Right forelimb (tissue), 1 donor: ENCODE measurements around the gene MARF1.
"Not testable (repeated sequence)": the region's sequence is repeated elsewhere in the genome, so short reads cannot be mapped to it uniquely, and the experiment has no call there.

ENCODE experiments used
- DNase-seq: peaks from one replicate; pipeline ENCODE4 v3.0.0-alpha.2; 2018

MARF1 gene

DNA sequence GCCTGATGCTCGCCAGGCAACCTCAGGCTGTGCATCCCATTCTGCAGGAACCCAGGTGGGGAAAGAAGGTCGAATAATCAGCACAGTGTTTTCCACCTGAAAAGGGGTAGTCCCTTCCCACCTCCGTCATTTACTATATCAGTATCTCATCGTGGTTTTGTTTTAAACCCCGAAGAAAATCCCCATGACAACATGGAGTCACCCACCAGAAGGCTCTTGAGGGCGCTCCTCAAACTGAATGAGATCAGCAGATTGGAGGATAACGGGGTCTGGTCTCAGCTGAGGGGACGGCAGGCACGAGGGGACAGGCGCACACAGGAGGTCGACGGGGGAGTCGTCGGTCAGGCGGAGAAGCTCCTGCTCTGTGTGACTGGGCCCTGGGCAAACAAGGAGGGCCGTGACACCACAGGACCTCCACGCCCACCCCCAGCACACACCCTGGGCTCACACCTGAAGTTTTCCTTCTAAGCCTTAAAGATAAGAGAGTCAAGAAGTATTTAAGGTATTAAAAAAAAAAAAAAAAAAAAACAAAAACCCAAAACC is 44.2 kb downstream of the MARF1 start:
- no peak for DNase-seq

DNA sequence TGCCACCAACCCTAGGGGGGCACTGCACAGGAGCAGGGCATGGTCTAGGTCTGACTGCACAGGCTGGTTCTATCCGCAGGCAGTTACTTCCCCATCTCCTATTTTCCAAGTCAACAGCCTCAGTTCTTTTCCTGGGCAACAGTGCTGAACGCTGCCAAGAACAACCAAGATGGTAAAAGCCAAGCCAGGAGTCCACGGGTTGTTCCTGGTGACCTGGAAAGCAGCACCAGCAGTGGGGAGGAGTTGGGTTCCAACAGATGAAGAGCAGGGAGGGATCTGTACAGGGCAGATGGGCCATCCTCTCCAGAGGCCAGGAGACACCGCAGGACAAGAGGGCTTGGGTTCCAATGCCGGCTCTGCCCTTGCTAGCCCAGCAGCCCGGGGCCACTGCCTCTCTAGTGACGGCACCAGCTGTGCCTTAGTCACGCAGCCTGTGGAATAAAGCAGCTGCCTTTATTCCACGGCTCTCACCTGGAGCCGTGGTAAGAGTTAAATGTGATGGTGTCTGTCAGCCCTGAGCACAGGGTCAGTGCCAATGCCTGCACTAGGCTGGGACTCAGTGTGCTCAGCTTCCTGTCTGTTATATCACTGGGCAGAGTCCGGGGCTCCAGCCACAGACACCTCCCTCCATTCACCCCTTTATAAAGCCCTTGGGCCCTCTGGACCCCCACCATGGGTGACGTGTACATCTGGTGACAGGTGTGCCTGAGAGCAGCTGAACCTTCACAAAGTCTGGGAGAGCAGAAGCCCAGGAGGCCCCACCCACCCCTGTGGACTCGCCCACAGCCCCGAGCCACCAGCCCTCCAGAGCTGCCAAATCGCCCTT is 44.9 kb downstream of the MARF1 start:
- no peak for DNase-seq

DNA sequence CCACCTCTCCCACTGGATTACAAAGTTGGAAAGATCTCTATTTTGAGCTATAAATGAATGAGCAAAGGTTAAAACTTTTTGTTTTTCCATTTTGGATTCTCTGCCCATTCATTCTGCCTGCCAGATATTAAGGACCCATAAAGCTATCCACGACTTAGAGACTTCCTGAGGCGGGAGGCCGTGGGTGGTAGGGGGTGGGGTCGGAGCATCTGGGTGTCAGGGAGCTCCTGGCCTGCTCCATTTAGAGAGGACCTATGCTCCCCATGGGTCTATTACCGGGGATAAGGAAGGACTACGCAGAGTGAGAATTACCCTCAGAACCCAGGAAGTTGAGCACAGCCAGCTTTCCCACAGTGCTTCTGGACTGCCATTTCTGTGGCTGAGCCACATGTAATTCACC is 45.8 kb downstream of the MARF1 start:
- DNase-seq, result no peak

DNA sequence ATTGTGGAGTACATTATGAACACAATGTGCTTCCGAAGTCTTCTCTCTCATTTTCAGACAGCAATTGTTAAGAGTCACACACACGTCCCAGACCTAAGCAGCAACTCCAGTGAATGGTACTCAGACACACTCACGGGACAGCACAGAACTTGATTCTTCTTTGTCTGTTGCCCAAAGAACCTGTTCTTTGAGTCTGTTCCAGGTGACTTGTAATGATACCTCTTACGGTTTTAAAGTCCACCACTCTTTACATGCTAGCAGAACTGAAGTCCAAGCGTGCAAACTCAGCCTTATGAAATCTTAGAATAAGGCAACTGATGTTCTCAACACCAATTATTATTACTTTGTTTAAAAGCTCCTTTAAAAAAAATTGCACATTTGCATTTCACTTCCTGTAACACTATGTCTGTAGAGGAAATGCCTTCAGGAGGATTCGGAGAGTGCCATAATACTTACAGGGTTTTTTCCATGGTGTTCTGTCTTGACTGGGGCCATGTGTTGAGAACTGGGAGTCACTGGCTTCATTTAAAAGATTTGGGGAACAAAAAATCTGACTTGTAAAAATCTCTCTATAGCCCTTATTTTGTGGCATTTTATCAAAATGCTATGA is 48.1 kb downstream of the MARF1 start:
- DNase-seq, result no peak

DNA sequence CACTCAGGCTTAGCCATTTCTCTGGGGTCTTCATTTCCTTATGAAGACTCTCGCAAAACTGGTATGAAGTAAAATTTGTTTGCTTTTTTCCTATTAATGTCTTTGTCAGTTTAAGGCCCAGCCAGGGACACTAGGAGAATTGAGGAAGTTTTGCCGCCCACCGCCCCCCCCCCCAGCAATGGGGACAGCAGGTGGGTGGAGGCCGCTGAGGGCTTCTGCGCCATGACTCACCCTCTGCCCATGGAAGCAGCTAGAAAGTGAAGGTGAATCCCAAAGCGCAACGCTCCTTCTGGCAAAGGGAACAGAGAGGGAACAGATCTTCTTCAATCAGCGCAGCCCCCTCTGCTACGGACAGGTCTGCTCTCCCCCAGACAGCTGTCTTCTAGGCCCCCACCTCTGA is 49.7 kb downstream of the MARF1 start:
- DNase-seq, result no peak

DNA sequence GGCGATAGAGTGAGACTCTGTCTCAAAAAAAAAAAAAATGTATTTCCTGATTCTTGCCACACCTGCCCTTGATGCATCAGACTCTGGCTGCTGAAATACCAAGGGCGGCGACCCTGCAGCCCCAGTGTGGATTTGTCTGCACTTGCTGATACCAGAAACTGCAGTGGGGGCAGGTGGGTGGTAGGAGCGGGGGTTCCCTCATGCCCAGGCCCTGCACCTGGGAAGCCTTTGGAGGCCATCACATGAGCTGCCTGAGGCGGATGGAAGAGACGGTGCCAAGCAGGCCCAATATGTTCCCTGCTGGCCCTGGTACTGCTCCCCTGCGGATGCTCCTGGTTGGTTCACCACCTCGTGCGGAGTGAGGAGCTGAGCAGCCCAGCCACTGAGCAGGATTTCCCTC is 50.6 kb downstream of the MARF1 start:
- DNase-seq, result no peak

DNA sequence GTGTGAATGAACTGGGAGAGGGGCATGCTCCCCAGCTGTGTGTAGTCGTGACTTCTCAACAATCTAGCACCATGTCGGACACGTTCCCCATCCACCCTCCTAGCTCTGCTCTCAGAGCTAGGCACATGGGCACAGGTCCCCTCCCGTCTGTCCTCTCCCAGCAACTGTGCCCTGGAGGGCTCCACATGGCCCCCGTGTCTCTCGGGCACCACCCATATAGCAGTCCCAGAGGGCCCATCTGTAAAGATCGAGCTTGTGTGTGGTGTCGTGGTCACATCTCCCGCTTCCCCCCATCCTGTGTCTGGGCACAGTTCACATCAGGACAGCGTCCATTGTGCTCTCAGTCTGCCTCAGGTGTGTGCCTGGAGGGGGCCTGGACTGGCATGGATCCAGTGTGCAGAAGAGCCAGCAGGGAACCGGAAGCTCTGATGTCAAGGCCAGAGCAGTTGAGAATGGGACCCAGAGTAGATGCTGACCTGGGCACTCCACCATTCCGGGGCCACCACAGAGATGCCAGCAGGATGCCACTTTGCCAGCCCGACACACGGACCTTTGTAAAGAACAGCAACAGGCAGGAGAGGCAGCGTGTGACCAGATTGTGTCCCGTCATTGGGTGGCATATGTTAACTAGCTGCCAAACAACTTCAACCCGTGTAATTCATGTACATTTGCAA is 55.7 kb downstream of the MARF1 start:
- no peak for DNase-seq

DNA sequence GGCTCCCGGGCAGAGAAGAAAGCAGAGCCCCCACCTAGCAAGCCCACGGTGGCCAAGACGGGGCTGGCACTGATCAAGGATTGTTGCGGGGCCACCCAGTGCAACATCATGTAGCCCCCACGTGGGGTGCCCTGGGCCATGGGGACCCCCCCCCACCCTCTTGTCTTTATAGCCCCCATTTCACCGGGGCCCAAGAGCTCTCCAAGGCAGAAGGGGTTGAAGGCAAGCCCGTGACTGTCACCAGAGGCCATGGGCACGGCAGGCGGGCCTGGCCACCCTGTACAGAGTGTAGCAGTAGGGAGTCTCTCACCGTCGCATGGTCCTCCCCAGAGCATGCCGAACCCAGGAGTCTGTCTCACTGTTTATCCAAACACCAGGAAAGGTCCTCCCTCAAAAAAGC is 56.2 kb downstream of the MARF1 start:
- DNase-seq, result no peak

DNA sequence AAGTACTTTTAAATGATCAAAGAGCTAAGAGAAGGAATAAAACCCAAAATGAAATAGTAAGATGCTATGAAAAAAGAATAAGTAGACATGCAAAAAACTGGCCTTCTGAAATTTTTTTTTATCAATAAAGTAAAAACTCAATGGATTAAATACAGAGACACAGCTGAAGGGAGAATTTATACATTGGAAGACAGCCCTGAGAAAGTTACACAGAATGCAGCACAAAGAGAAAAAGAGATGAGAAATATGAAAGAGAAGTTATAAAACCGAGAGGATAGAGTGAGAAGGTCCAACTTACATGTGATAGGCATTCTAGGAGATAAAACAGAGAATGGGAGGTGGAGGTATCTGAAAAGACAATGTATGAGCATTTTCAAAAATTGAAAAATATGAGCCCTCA is 57.0 kb downstream of the MARF1 start:
- DNase-seq, result no peak

DNA sequence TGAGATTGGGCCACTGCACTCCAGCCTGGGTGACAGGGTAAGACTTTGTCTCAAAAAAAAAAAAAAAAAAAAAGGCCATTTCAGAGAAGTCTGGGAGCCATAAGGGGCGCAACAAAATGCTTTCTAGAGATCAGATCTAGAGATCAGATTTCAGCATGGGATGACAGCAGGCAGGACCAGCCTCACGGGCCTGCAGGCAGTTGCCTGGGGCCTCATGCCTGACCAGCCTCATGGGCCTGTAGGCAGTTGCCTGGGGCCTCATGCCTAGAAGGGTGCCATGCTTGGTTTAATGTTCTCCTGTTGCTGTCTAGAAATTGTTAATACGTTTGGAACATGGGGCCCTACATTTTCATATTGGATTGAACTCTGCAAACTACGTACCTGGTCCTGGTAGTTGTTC is 59.4 kb downstream of the MARF1 start:
- DNase-seq, result no peak

DNA sequence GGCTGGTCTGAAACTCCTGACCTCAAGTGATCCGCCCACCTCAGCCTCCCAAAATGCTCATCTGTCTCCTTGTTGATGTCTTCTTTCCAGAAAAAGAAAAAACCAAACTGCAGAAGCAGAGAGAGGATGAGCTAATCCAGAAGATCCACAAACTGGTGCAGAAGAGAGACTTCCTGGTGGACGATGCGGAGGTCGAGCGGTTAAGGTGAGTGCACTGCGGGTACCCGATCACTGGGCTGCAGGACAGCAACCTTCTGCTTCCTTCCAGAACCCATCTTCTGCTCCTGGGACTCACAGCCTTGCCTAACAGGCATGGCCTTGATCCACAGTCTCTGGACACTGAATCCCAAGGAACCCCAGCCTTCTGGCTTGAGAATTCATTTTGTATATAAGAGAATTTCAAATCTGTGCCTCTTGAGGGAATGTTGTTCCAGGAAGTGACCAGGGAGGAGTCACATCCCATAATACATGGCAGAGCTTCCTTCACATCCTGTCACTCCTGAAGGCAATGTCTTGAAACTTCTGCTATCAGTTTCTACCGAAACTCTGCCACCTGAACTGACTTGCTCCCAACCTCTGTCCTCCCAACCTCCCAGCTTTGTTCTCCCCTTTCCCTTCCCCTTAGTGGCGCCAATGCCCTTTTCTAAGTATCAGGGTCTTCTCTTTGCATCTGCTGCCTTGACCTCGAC is 61.7 kb downstream of the MARF1 start:
- DNase-seq, result no peak

DNA sequence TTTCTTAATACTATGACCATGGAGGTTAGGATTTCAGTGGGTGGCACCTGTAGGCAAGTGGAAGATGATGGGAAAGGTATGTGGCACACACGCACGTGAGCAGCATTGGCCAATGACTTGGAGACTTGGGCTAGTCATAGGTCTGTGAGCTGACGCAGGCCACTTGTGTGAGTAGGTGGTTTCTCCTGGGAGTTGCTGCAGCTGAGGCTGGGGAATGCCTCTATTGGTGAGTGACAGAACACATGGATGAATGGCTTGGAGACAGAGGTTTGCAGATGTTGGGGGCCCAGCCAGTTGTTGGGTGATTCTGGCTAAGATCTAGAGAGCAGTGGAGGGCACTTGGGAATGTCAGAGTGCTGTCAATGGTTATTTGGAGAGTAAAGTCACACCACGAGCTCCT is 64.1 kb downstream of the MARF1 start:
- DNase-seq, result no peak

DNA sequence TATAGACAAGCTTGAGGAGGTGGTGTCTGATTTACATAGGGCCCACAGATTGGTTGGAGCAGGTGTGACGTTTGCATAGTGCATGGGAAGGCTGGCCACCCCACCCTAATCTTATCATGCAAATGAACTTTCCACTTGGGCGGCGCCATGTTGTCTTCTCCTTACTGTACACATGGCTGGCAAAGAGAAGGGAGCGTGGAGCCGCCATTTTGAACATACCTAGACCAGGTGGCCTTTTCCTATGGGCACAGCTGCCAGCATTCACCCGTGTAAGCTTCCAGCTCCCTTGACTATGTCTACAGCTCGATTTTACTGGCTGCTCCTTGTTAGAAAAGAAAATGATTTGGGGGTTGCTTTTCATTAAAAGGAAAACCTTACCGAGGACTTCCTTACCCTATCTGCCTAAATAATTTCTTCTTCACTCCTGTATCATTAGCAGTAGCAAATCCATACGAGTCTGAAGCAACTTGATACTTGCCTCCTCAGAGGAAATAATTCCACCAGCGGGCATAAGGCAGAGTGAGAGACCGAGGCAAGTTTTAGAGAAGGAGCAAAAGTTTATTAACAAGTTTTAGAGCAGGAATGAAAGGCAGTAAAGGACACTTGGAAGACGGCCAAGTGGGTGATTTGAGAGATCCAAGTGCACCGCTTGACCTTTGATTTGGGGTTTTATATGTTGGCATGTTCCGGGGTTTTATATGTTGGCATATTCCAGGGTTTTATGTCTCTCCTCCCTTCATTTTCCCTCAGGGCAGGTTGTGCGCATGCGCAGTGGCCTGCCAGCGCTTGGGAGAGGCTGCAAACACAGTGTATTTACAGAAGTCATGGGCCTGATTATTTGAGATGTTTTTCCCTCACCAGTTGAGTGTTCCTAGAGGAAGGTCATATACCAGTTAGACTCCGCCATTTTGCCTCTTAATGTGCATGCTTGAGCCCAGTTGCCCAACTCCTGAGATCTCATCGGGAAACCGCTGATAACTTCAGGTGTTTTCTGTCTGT is 65.7 kb downstream of the MARF1 start:
- no peak for DNase-seq

DNA sequence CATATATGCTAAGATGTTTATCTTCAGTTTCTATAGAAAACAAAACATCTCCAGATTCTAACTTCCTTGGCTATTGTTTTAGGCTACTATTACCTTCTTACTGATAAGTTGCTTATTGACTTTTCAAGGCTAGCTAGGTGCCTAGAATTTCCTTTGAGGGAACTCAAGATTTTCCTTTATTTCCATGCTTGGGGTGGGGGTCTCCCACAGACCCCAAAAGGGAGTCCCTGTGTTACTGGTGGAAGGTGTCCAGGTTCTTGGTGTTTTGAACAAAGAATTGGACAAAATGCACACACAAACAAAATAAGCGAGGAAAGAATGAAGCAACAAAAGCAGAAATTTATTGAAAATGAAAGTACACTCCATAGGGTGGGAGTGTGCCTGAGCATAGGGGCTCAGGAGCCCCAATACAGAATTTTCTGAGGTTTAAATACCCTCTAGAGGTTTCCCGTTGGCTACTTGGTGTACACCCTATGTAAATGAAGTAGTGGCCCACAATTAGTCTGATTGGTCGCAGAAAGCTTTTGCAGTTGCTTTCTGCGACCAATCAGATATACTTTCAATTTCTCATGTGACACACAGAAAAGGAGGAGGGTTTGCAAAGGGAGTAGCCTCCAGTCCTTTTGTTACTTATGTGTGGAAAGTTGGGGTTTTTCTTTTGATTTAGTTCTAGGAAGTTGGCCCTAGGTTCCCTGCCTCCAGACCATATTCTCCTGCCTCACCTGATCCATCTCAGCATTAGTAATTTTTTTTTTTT is 67.5 kb downstream of the MARF1 start:
- no peak for DNase-seq

DNA sequence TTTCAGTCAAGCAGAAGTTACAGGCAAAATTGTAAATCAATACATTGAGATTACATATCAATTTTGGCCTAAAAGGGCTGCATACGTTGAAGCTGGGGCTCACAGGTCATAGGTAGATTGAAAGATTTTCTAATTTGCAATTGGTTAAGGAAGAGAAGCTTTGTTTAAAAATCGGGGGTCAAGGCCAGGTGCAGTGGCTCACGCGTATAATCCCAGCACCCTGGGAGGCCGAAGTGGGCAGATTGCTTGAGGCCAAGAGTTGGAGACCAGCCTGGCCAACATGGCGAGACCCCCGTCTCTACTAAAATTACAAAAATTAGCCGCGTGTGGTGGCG is 68.4 kb downstream of the MARF1 start:
- DNase-seq, result no peak

DNA sequence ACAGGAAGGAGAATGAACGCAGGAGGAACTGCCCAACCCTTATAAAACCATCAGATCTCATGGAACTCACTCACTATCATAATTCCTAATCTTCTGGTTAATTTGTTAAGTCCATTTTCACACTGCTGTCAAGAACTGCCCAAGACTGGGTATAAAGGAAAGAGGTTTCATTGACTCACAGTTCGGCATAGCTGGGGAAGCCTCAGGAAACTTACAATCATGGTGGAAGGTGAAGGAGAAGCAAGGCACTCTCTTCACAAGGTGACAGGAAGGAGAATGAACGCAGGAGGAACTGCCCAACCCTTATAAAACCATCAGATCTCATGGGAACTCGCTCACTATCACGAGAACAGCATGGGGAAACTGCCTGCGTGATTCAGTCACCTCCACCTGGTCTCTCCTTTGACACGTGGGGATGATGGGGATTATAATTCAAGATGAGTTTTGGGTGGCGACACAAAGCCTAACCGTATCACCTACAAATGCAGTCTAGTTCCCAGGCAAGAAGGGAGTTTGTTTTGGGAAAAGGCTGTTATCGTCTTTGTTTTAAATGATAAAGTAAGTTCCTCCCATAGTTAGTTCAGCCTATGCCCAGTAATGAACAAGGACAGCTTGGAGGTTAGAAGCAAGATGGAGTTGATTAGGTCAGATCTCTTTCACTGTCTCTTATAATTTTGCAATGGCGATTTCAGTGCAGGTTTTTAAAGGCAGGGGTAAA is 68.9 kb downstream of the MARF1 start:
- DNase-seq, result not testable (repeated sequence)

DNA sequence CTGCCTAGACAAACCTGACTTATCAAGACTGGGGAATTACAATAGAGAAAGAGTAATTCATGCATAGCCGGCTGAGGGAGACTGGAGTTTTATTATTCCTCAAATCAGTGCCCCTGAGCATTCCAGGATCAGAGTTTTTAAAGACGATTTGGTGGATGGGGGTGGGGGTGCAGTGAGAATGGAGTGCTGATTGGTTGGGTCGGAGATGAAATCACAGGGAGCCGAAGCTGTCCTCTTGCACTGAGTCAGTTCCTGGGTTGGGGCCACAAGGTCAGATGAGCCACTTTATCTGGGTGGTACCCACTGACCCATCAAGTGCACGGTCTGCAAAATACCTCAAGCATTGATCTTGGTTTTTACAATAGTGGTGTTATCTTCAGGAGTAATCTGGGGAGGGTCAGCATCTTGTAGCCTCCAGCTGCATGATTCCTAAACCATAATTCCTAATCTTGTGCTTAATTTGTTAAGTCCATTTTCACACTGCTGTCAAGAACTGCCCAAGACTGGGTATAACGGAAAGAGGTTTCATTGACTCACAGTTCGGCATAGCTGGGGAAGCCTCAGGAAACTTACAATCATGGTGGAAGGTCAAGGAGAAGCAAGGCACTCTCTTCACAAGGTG is 69.6 kb downstream of the MARF1 start:
- DNase-seq, result no peak

DNA sequence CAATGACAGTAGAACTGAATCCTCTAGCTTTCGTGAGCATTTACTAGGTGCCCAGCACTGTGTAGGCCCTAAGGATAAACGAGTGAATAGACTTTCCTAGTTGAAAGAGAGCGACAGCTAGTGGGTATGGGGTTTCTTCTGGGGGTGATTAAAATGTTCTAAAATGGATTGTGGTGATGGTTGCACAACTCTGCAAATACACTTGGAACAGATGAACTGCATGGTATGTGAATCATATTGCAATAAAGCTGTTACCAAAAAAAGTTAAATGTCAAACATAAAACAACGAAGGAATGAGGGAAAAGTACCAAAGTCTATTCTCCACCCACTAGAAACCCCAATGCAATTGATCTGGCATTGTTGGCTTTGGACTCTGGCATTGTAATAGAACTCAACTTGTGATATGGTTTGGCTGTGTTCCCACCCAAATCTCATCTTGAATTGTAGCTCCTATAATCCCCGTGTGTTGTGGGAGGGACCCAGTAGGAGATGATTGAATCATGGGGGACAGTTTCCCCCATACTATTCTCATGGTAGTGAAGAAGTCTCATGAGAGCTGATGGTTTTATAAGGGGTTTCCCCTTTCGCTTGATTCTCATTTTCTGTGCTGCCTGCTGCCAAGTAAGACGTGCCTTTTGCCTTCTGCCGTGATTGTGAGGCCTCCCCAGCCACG is 70.5 kb downstream of the MARF1 start:
- DNase-seq, result no peak

DNA sequence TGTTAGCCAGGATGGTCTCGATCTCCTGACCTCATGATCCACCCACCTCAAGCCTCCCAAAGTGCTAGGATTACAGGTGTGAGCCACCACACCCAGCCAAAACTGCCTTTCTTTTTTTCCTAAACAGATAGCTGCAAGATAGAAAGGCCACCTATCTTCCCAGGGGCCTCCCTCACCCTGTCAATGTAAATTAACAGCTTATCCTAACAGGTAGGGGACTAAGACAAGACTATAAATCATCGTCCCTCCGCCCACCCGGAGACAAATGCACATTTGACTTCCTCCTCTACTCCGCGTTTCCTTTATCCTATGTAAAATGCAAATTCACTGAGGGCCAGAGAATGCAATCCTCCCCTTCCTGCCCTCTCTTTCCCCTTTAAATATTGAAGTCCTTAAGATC is 71.4 kb downstream of the MARF1 start:
- no peak for DNase-seq

DNA sequence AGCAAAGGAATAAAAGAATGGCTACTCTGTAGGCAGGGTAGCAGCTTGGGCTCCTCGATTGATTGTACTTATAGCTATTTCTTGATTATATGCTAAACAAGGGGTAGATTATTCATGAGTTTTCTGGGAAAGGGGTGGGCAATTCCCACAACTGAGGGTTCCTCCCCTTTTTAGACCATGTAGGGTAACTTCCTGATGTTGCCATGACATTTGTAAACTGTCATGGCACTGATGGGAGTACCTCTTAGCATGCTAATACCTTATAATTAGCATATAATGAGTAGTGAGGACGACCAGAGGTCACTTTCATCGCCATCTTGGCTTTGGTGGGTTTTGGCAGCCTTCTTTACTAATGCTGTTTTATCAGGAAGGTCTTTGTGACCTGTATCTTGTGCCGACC is 72.3 kb downstream of the MARF1 start:
- not testable (repeated sequence) for DNase-seq
